HepG2 (cell line): ENCODE results near the gene TPD52L2. TPM values are rescaled to one million over a fixed set of nuclear protein-coding genes. Genes with fewer than 3 reads are reported as not detected.

Source experiments
- GZF1 ChIP-seq: sonication (generic); formaldehyde crosslinking; IDR thresholded peaks from 2 replicates; pipeline ENCODE4 v1.5.1; 2020; ENCODE audit warnings: mild to moderate bottlenecking, missing genetic modification reagents
- KDM2A ChIP-seq: sonication (generic); formaldehyde crosslinking; IDR thresholded peaks from 2 replicates; pipeline ENCODE4 v1.4.0; 2020; ENCODE audit warnings: low read depth, missing genetic modification reagents, borderline replicate concordance
- KDM5B ChIP-seq: sonication (generic); formaldehyde crosslinking; IDR thresholded peaks from 2 replicates; pipeline ENCODE4 v1.4.0; 2020; ENCODE audit warnings: missing genetic modification reagents, mild to moderate bottlenecking, borderline replicate concordance
- PATZ1 ChIP-seq: sonication (generic); formaldehyde crosslinking; IDR thresholded peaks from 2 replicates; pipeline ENCODE4 v1.4.0; 2020; ENCODE audit warnings: missing genetic modification reagents
- RAD21 ChIP-seq: fragments of 450-650 bp; formaldehyde crosslinking; IDR thresholded peaks from 2 replicates; pipeline ENCODE4 v1.5.0; 2020; ENCODE audit warnings: mild to moderate bottlenecking
- TFDP1 ChIP-seq: IDR thresholded peaks from 2 replicates; pipeline ENCODE4 v1.6.1; 2016; ENCODE audit warnings: missing compliant biosample characterization, missing genetic modification reagents, borderline replicate concordance
- YEATS2 ChIP-seq: sonication (generic); formaldehyde crosslinking; IDR thresholded peaks from 2 replicates; pipeline ENCODE4 v1.4.0; 2020; ENCODE audit warnings: missing genetic modification reagents, borderline replicate concordance
- ZBED4 ChIP-seq: sonication (generic); formaldehyde crosslinking; IDR thresholded peaks from 2 replicates; pipeline ENCODE4 v1.4.0; 2020; ENCODE audit warnings: missing genetic modification reagents, borderline replicate concordance
- ZC3H4 ChIP-seq: sonication (generic); formaldehyde crosslinking; IDR thresholded peaks from 2 replicates; pipeline ENCODE4 v1.4.0; 2020; ENCODE audit warnings: missing genetic modification reagents, borderline replicate concordance
- ZMAT3 ChIP-seq: sonication (generic); formaldehyde crosslinking; conservative IDR thresholded peaks from 2 replicates; pipeline ENCODE4 v1.7.0; 2021; ENCODE audit warnings: missing genetic modification reagents
- ZNF414 ChIP-seq: sonication (generic); formaldehyde crosslinking; IDR thresholded peaks from 2 replicates; pipeline ENCODE4 v1.5.0; 2020; ENCODE audit warnings: missing genetic modification reagents
- ZNF547 ChIP-seq: sonication (generic); formaldehyde crosslinking; IDR thresholded peaks from 2 replicates; pipeline ENCODE4 v1.5.1; 2020; ENCODE audit warnings: mild to moderate bottlenecking, missing genetic modification reagents
- ZNF687 ChIP-seq: sonication (generic); formaldehyde crosslinking; IDR thresholded peaks from 2 replicates; pipeline ENCODE4 v1.5.1; 2020; ENCODE audit warnings: mild to moderate bottlenecking, missing genetic modification reagents, moderate library complexity
- ZNF703 ChIP-seq: sonication (generic); formaldehyde crosslinking; IDR thresholded peaks from 2 replicates; pipeline ENCODE4 v1.5.1; 2020; ENCODE audit warnings: missing genetic modification reagents, mild to moderate bottlenecking, moderate library complexity, borderline replicate concordance
- ZSCAN22 ChIP-seq: sonication (generic); formaldehyde crosslinking; IDR thresholded peaks from 2 replicates; pipeline ENCODE4 v1.4.0; 2020; ENCODE audit warnings: mild to moderate bottlenecking, missing genetic modification reagents
- polyA plus RNA-seq, 8 experiments: library from polyadenylated mRNA; depleted of rRNA in 3 of 8; stranded (reverse) in 7 of 8; unstranded in 1 of 8; fragments of >200 nt; fragmentation: Illumina TruSeq in 4 of 8; extraction: Trizol in 4 of 8; gene quantifications; 2 replicates each; pipeline versions ENCODE4 v1.2.1 to v1.2.3, GENCODE V29; 2011 to 2016; ENCODE audit warnings: low read depth in 4 of 8, missing spikeins in 1 of 8, mixed read lengths in 1 of 8; ENCODE audit not compliant: insufficient read depth in 1 of 8
- total RNA-seq, 5 experiments: library from RNA; depleted of rRNA; stranded (reverse); fragments of >200 nt; fragmentation: Illumina TruSeq; extraction: Trizol; gene quantifications; 2 replicates each; pipeline ENCODE4 v1.2.3, GENCODE V29; 2016; ENCODE audit warnings: low read depth in 1 of 5

The TPD52L2 gene
- total and polyA plus RNA-seq, 2 of the 13 experiments (the other 11 are each of a cell fraction or from before 2014, with no cell fraction given), result 156 to 184 TPM

- TF ChIP-seq ZNF687 (peak; percentile 32), GZF1 (CRISPR knock-in tag) (peak; percentile 83; the same call in 1 of the 2 replicates), ZNF414 (peak; percentile 35; the same call in 1 of the 2 replicates), ZSCAN22 (0 out of 2 replicates have a peak, but pooled peaks have one; percentile 36), ZNF547 (no peak), ZC3H4 (CRISPR knock-in tag) (0 out of 2 replicates have a peak, but pooled peaks have one; percentile 15), ZMAT3 (peak; percentile 58; the same call in 1 of the 2 replicates), KDM5B (CRISPR knock-in tag) (peak; percentile 65; the same call in 1 of the 2 replicates), PATZ1 (CRISPR knock-in tag) (peak; percentile 79), KDM2A (CRISPR knock-in tag) (peak; percentile 67; the same call in 1 of the 2 replicates), TFDP1 (CRISPR knock-in tag) (no peak), ZBED4 (CRISPR knock-in tag) (0 out of 2 replicates have a peak, but pooled peaks have one; percentile 47), RAD21 (CRISPR knock-in tag) (0 out of 2 replicates have a peak, but pooled peaks have one; percentile 16), ZNF703 (CRISPR knock-in tag) (peak; percentile 50; the same call in 1 of the 2 replicates), YEATS2 (CRISPR knock-in tag) (0 out of 2 replicates have a peak, but pooled peaks have one; percentile 7)
These were observed 10.2 kb upstream of the TPD52L2 start (continued) for GRCh38 chr20:63854766-63855362.
